H1 (cell line): ENCODE results near the gene TMCC1. TPM values are rescaled to one million over a fixed set of nuclear protein-coding genes. Genes with fewer than 3 reads are reported as not detected.

Experiments
- CTCF ChIA-PET: fragments of 300-600 bp; sonication (Branson Sonifier 250); formaldehyde crosslinking; loops from one replicate; lab custom pipeline; 2021; ENCODE audit not compliant: partially characterized antibody; lab: Charles Lee
- POLR2A ChIA-PET: fragments of 300-600 bp; sonication (Branson Sonifier 250); formaldehyde crosslinking; loops from one replicate; lab custom pipeline; 2021; ENCODE audit warnings: inconsistent platforms; ENCODE audit not compliant: partially characterized antibody; lab: Charles Lee
- DNase-seq, 2 experiments: peaks; one replicate each; pipeline versions ENCODE4 v3.0.0 to v3.0.0-alpha.2; 2010 to 2022; ENCODE audit warnings: low spot score in 2 of 2, low read depth in 1 of 2, mixed read lengths in 1 of 2
- FAIRE-seq: peaks from 2 replicates; lab custom pipeline; 2011; peaks lifted over from hg19 to GRCh38; lab: Jason Lieb, UNC
- H2AFZ ChIP-seq: 2 replicates; pipeline ENCODE4 v1.8.1; 2012; ENCODE audit warnings: low read length, inconsistent platforms
- H2AK5ac ChIP-seq: 2 replicates; pipeline ENCODE4 v1.6.1; 2013; ENCODE audit warnings: low read depth, low read length
- H2BK120ac ChIP-seq: replicated peaks from 2 replicates; pipeline ENCODE3; 2013; ENCODE audit warnings: low read depth, low read length, inconsistent platforms
- H2BK12ac ChIP-seq: 2 replicates; pipeline ENCODE4 v1.6.1; 2013; ENCODE audit warnings: low read depth, low read length
- H2BK15ac ChIP-seq: 2 replicates; pipeline ENCODE4 v1.6.1; 2013; ENCODE audit warnings: low read length
- H2BK20ac ChIP-seq: 2 replicates; pipeline ENCODE4 v1.6.1; 2013; ENCODE audit warnings: low read length
- H2BK5ac ChIP-seq: 2 replicates; pipeline ENCODE4 v1.6.1; 2013; ENCODE audit warnings: low read depth, low read length
- H3K14ac ChIP-seq: 2 replicates; pipeline ENCODE4 v1.6.1; 2013; ENCODE audit warnings: inconsistent platforms; ENCODE audit not compliant: insufficient read length
- H3K18ac ChIP-seq: 2 replicates; pipeline ENCODE4 v1.6.1; 2013; ENCODE audit warnings: low read length; ENCODE audit errors: extremely low read depth
- H3K23ac ChIP-seq: 2 replicates; pipeline ENCODE4 v1.6.1; 2013; ENCODE audit warnings: inconsistent platforms; ENCODE audit not compliant: insufficient read length
- H3K23me2 ChIP-seq: 2 replicates; pipeline ENCODE4 v1.6.1; 2013; ENCODE audit warnings: low read depth, low read length
- H3K27ac ChIP-seq: 2 replicates; pipeline ENCODE4 v1.6.1; 2011; ENCODE audit warnings: low read depth, low read length, inconsistent platforms
- H3K27me3 ChIP-seq, 4 experiments: replicated peaks in 1 of 4; 1 replicate in 1 of 4; 2 replicates in 3 of 4; pipeline versions ENCODE4 v1.6.1 to v1.8.1; 2011 to 2013; ENCODE audit warnings: low read length in 3 of 4, mild to moderate bottlenecking in 3 of 4, inconsistent platforms in 2 of 4, mixed read lengths in 2 of 4, moderate library complexity in 1 of 4; ENCODE audit not compliant: control insufficient read depth in 3 of 4, insufficient read depth in 3 of 4; ENCODE audit errors: extremely low read depth in 1 of 4
- H3K36me3 ChIP-seq, 4 experiments: 2 replicates each; pipeline versions ENCODE4 v1.6.1 to v1.8.1; 2011 to 2013; ENCODE audit warnings: mild to moderate bottlenecking in 4 of 4, low read length in 3 of 4, moderate library complexity in 2 of 4, control low read depth in 1 of 4, inconsistent platforms in 1 of 4; ENCODE audit not compliant: insufficient read depth in 4 of 4, control insufficient read depth in 2 of 4
- H3K4ac ChIP-seq: replicated peaks from 2 replicates; pipeline ENCODE3; 2013; ENCODE audit warnings: low read length, low read depth, mixed read lengths, inconsistent platforms; ENCODE audit not compliant: insufficient read length
- H3K4me1 ChIP-seq, 4 experiments: replicated peaks in 1 of 4; 1 replicate in 1 of 4; 2 replicates in 3 of 4; pipeline versions ENCODE4 v1.6.1 to v1.8.1; 2011 to 2013; ENCODE audit warnings: low read length in 3 of 4, inconsistent platforms in 2 of 4, mixed read lengths in 1 of 4; ENCODE audit not compliant: insufficient read depth in 4 of 4, control insufficient read depth in 3 of 4
- H3K4me2 ChIP-seq, 2 experiments: 2 replicates each; pipeline versions ENCODE4 v1.6.1 to v1.8.1; 2011 to 2013; ENCODE audit warnings: low read depth in 2 of 2, low read length in 2 of 2, control low read depth in 1 of 2, inconsistent platforms in 1 of 2, mild to moderate bottlenecking in 1 of 2; ENCODE audit not compliant: insufficient read depth in 1 of 2
- H3K4me3 ChIP-seq, 4 experiments: fragments of 200-600, 300-600 bp in 1 of 4; sonication (generic), shearing (Covaris generic), sonication (Bioruptor Twin) in 1 of 4; 2 replicates each; pipeline versions ENCODE4 v1.5.1 to v1.8.1; 2011 to 2016; ENCODE audit warnings: low read length in 4 of 4, low read depth in 3 of 4, control low read depth in 2 of 4, inconsistent platforms in 2 of 4, mild to moderate bottlenecking in 2 of 4, mixed read lengths in 1 of 4, moderate library complexity in 1 of 4; ENCODE audit not compliant: insufficient read depth in 2 of 4; ENCODE audit errors: extremely low read depth in 1 of 4
- H3K56ac ChIP-seq: replicated peaks from 2 replicates; pipeline ENCODE3; 2013; ENCODE audit warnings: low read depth, mild to moderate bottlenecking, mixed read lengths, low read length, inconsistent platforms; ENCODE audit not compliant: insufficient read length
- H3K79me1 ChIP-seq: 2 replicates; pipeline ENCODE4 v1.6.1; 2013; ENCODE audit warnings: low read depth, low read length, control low read depth
- H3K79me2 ChIP-seq, 2 experiments: 2 replicates each; pipeline versions ENCODE4 v1.6.1 to v1.8.1; 2012 to 2013; ENCODE audit warnings: low read length in 2 of 2, mild to moderate bottlenecking in 2 of 2, inconsistent platforms in 1 of 2; ENCODE audit not compliant: insufficient read depth in 2 of 2, control insufficient read depth in 1 of 2
- H3K9ac ChIP-seq, 4 experiments: replicated peaks in 1 of 4; 1 replicate in 1 of 4; 2 replicates in 3 of 4; pipeline versions ENCODE4 v1.6.1 to v1.8.1; 2011 to 2013; ENCODE audit warnings: low read depth in 3 of 4, low read length in 3 of 4, control low read depth in 2 of 4, mild to moderate bottlenecking in 2 of 4, moderate library complexity in 2 of 4, inconsistent platforms in 1 of 4; ENCODE audit errors: extremely low read depth in 1 of 4
- H3K9me3 ChIP-seq, 2 experiments: 2 replicates each; pipeline versions ENCODE4 v1.6.1 to v1.8.1; 2012 to 2013; ENCODE audit warnings: mild to moderate bottlenecking in 2 of 2, moderate library complexity in 2 of 2, control low read depth in 1 of 2, inconsistent platforms in 1 of 2, low read depth in 1 of 2, low read length in 1 of 2, mixed read lengths in 1 of 2; ENCODE audit not compliant: insufficient read depth in 2 of 2
- H4K20me1 ChIP-seq, 2 experiments: replicated peaks in 1 of 2; 2 replicates each; pipeline versions ENCODE3 to v1.8.1; 2011 to 2013; ENCODE audit warnings: inconsistent platforms in 2 of 2, low read length in 2 of 2, mild to moderate bottlenecking in 1 of 2; ENCODE audit not compliant: insufficient read depth in 2 of 2, control insufficient read depth in 1 of 2
- H4K5ac ChIP-seq: 2 replicates; pipeline ENCODE4 v1.6.1; 2013; ENCODE audit warnings: low read length, low read depth, mixed read lengths, inconsistent platforms; ENCODE audit not compliant: insufficient read length
- H4K8ac ChIP-seq: 2 replicates; pipeline ENCODE4 v1.8.0; 2013; ENCODE audit warnings: mild to moderate bottlenecking, moderate library complexity, low read length, inconsistent platforms; ENCODE audit not compliant: insufficient read depth; ENCODE audit errors: extremely low read depth
- H4K91ac ChIP-seq: replicated peaks from 2 replicates; pipeline ENCODE3; 2013; ENCODE audit warnings: low read length, mixed read lengths, inconsistent platforms; ENCODE audit not compliant: insufficient read length
- CTBP2 ChIP-seq: IDR thresholded peaks from 2 replicates; pipeline ENCODE4 v1.7.0; 2011; ENCODE audit warnings: borderline replicate concordance, mild to moderate bottlenecking, moderate library complexity, mixed read lengths, low read length; ENCODE audit not compliant: insufficient read depth, insufficient read length
- HDAC6 ChIP-seq: IDR thresholded peaks from one replicate; pipeline ENCODE4 v1.7.1; 2012; ENCODE audit warnings: low read depth, mild to moderate bottlenecking, inconsistent platforms, low read length, moderate library complexity
- JUND ChIP-seq: IDR thresholded peaks from 2 replicates; pipeline ENCODE4 v1.6.1; 2011; ENCODE audit warnings: mild to moderate bottlenecking, improper control_type of control experiment, low read length
- MAFK ChIP-seq: IDR thresholded peaks from 2 replicates; pipeline ENCODE4 v1.6.1; 2012; ENCODE audit warnings: low read depth, mild to moderate bottlenecking, improper control_type of control experiment, low read length
- SRF ChIP-seq: IDR thresholded peaks from 2 replicates; pipeline ENCODE4 v1.6.1; 2011; ENCODE audit warnings: mild to moderate bottlenecking, low read depth, low read length, moderate library complexity
- TAF1 ChIP-seq: IDR thresholded peaks from 2 replicates; pipeline ENCODE4 v1.6.1; 2011; ENCODE audit warnings: mild to moderate bottlenecking, low read depth, low read length
- YY1 ChIP-seq: IDR thresholded peaks from 2 replicates; pipeline ENCODE4 v1.6.1; 2011; ENCODE audit warnings: low read depth, mild to moderate bottlenecking, low read length
- WGBS, 2 experiments: shearing (Covaris generic) in 1 of 2; methylation state at CpG; one replicate each; pipeline versions ENCODE4 v1.1.6 to v1.1.7; 2013 to 2015; ENCODE audit warnings: low lambda C conversion rate in 2 of 2, mixed read lengths in 2 of 2, inconsistent platforms in 1 of 2, low coverage in 1 of 2, missing lambda C conversion rate in 1 of 2; ENCODE audit not compliant: insufficient replicate concordance in 2 of 2, insufficient coverage in 1 of 2, insufficient read length in 1 of 2; ENCODE audit errors: extremely low coverage in 1 of 2, missing lambda C conversion rate in 1 of 2; 5-methylcytosine and 5-hydroxymethylcytosine counted together
- polyA plus RNA-seq, 7 experiments: library from polyadenylated mRNA; depleted of rRNA in 3 of 7; stranded (reverse) in 5 of 7; unstranded in 2 of 7; fragments of >200 nt in 5 of 7; fragments of 200-250 nt in 2 of 7; gene quantifications; 1 replicate in 5 of 7; 2 replicates in 1 of 7; 4 replicates in 1 of 7; pipeline versions ENCODE4 v1.2.1 to v1.2.3, GENCODE V29; 2011 to 2013; ENCODE audit warnings: missing spikeins in 2 of 7, mixed read lengths in 2 of 7
- total RNA-seq: library from RNA; stranded (reverse); fragmentation: NEBNext Ultra II Directional; extraction: Animal tissue kit (Norgen Biotek cat#: 25700); gene quantifications from 2 replicates; pipeline ENCODE4 v1.2.1, GENCODE V29; 2021
- TF ChIP-seq, protein P1 (sequence below): IDR thresholded peaks from 2 replicates; pipeline ENCODE4 v1.6.1; 2012; ENCODE audit warnings: inconsistent platforms
- TF ChIP-seq, protein P2 (sequence below), 3 experiments: IDR thresholded peaks; 1 replicate in 2 of 3; 2 replicates in 1 of 3; pipeline versions ENCODE4 v1.5.1 to v1.6.1; 2011; ENCODE audit warnings: low read length in 3 of 3, mild to moderate bottlenecking in 3 of 3, inconsistent platforms in 2 of 3, low read depth in 1 of 3, moderate library complexity in 1 of 3; ENCODE audit not compliant: insufficient read depth in 1 of 3; ENCODE audit errors: control extremely low read depth in 1 of 3

TMCC1 gene
- total and polyA plus RNA-seq, 2 of the 8 experiments (the other 6 are each of a cell fraction or from before 2014, with no cell fraction given) = 10.4 to 27.1 TPM

DNA sequence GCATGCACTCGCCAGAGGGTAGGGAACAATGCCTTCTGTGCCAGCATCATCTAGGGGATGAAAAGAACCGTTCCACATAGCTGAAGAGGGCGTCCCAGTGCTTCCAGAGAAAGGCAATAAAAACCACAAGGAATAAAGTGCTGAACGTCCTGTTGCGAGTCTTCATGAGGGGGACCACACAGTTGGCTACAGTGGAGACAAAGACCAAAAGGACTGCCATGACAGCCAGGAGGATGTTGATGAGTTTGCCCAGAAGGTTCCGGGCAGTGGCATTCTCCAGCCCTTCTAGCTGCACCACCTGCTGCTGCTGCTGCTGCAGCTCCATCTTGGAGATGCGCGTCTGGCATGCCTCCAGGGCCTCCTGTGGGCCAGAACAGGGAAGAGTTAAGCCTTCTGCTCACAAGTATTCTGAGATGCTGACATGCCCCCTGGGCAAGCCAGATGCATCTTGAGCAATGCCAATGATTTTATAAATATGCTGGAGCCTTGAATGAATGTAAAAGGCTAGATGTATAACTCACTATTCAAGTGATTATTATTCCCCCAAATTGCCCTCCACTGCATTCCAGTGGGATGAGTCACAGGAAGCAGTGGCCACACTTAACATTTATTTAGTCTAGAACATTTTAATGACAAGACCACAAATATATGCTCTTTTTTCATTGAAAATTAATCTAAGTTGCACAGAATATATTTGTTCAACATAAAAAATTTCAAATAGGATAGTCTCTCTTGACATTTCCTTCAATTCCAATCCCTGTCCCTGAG is 241.9 kb downstream of the TMCC1 start:
- no peak overlapping the region for H2AFZ ChIP-seq
- H3K14ac ChIP-seq = no peak overlapping the region
- no peak overlapping the region for H3K27ac ChIP-seq
- H4K8ac ChIP-seq = no peak overlapping the region
- no peak overlapping the region for H3K4ac ChIP-seq
- H2AK5ac ChIP-seq = no peak overlapping the region; the same call in 1 of the 2 replicates
- H4K20me1 ChIP-seq = no peaks in the 10 kb centered on the region
- WGBS, 2 experiments = 75% methylated on average over 8 of the region's 8 CpGs; no CpG with 5 or more reads in 1 of the 2 experiments
- no peak overlapping the region for H3K18ac ChIP-seq
- H2BK15ac ChIP-seq = no peak overlapping the region
- no peak overlapping the region for H3K4me3 ChIP-seq
- no peak overlapping the region for H2BK120ac ChIP-seq
- H2BK20ac ChIP-seq = 0 out of 2 replicates have a peak overlapping the region, but pooled peaks have one; percentile 40
- ChIA-PET CTCF (interaction anchor here (0.6 to 1.2 kb wide), 10 partner anchors 13 to 180 kb away, joined by 3 to 10 read pairs (median 4); no protein-coding TSS in a partner anchor), POLR2A (no interaction called here)
- H3K79me1 ChIP-seq = no peaks in the 10 kb centered on the region
- peaks cover 0 to 7% (median 2%) of the 10 kb centered on the region in 4 experiments; a peak in 2 of 8 replicates for H3K36me3 ChIP-seq
- no peak overlapping the region for H3K56ac ChIP-seq
- no peak overlapping the region for H4K5ac ChIP-seq
- H3K9ac ChIP-seq = no peak overlapping the region
- DNase-seq (no peak), FAIRE-seq (no peak)
- H3K9me3 ChIP-seq = no peaks in the 10 kb centered on the region
- no peak overlapping the region for H3K23ac ChIP-seq
- H3K23me2 ChIP-seq = no peaks in the 10 kb centered on the region
- peaks cover 0 to 4% (median 2%) of the 10 kb centered on the region in 4 experiments; a peak in 3 of 7 replicates for H3K4me1 ChIP-seq
- H4K91ac ChIP-seq = no peak overlapping the region
- H2BK12ac ChIP-seq = peak overlapping the region; percentile 78
- no peaks in the 10 kb centered on the region for H3K27me3 ChIP-seq
- no peak overlapping the region for H3K4me2 ChIP-seq
- H3K79me2 ChIP-seq = no peaks in the 10 kb centered on the region
- peak overlapping the region; percentile 29; the same call in 1 of the 2 replicates for H2BK5ac ChIP-seq
- TF ChIP-seq JUND (peak; percentile 83), HDAC6 (no peak), SRF (no peak; the same call in 1 of the 2 replicates), TAF1 (no peak), CTBP2 (peak; percentile 71), MAFK (no peak), YY1 (peak; percentile 77)
- TF ChIP-seq, protein P1, sequence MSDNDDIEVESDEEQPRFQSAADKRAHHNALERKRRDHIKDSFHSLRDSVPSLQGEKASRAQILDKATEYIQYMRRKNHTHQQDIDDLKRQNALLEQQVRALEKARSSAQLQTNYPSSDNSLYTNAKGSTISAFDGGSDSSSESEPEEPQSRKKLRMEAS = 0 out of 2 replicates have a peak, but pooled peaks have one; percentile 23
- TF ChIP-seq, protein P2, sequence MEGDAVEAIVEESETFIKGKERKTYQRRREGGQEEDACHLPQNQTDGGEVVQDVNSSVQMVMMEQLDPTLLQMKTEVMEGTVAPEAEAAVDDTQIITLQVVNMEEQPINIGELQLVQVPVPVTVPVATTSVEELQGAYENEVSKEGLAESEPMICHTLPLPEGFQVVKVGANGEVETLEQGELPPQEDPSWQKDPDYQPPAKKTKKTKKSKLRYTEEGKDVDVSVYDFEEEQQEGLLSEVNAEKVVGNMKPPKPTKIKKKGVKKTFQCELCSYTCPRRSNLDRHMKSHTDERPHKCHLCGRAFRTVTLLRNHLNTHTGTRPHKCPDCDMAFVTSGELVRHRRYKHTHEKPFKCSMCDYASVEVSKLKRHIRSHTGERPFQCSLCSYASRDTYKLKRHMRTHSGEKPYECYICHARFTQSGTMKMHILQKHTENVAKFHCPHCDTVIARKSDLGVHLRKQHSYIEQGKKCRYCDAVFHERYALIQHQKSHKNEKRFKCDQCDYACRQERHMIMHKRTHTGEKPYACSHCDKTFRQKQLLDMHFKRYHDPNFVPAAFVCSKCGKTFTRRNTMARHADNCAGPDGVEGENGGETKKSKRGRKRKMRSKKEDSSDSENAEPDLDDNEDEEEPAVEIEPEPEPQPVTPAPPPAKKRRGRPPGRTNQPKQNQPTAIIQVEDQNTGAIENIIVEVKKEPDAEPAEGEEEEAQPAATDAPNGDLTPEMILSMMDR (IDR thresholded peaks at IDR 0.05; ENCODE audit: control extremely low read depth in 1 of 3, insufficient read depth in 1 of 3, low read depth in 1 of 3, low read length in 3 of 3) = no peak
